ENCODE measurements around the gene HGS. TPM values are rescaled to one million over a fixed set of nuclear protein-coding genes. Genes with fewer than 3 reads are reported as not detected.

HGS gene
- total and polyA plus RNA-seq, 2 of the 4 experiments (the other 2 are of a cell fraction), result 52.5 to 137 TPM

GRCh38 chr17:81701288-81702071 lies 17.7 kb downstream of the HGS start (continued):
- TF ChIP-seq, protein P1, sequence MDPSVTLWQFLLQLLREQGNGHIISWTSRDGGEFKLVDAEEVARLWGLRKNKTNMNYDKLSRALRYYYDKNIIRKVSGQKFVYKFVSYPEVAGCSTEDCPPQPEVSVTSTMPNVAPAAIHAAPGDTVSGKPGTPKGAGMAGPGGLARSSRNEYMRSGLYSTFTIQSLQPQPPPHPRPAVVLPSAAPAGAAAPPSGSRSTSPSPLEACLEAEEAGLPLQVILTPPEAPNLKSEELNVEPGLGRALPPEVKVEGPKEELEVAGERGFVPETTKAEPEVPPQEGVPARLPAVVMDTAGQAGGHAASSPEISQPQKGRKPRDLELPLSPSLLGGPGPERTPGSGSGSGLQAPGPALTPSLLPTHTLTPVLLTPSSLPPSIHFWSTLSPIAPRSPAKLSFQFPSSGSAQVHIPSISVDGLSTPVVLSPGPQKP (IDR thresholded peaks at IDR 0.05; ENCODE audit: borderline replicate concordance, low read depth, low read length), result no peak
